H1 (cell line): ENCODE data around the gene UBAC1. TPM values are rescaled to one million over a fixed set of nuclear protein-coding genes. Genes with fewer than 3 reads are reported as not detected.

Experiments
- CTCF ChIA-PET: fragments of 300-600 bp; sonication (Branson Sonifier 250); formaldehyde crosslinking; loops from one replicate; lab custom pipeline; 2021; ENCODE audit not compliant: partially characterized antibody; lab: Charles Lee
- POLR2A ChIA-PET: fragments of 300-600 bp; sonication (Branson Sonifier 250); formaldehyde crosslinking; loops from one replicate; lab custom pipeline; 2021; ENCODE audit warnings: inconsistent platforms; ENCODE audit not compliant: partially characterized antibody; lab: Charles Lee
- DNase-seq, 2 experiments: peaks; one replicate each; pipeline versions ENCODE4 v3.0.0 to v3.0.0-alpha.2; 2010 to 2022; ENCODE audit warnings: low spot score in 2 of 2, low read depth in 1 of 2, mixed read lengths in 1 of 2
- FAIRE-seq: peaks from 2 replicates; lab custom pipeline; 2011; peaks lifted over from hg19 to GRCh38; lab: Jason Lieb, UNC
- H2AFZ ChIP-seq: 2 replicates; pipeline ENCODE4 v1.8.1; 2012; ENCODE audit warnings: low read length, inconsistent platforms
- H2AK5ac ChIP-seq: 2 replicates; pipeline ENCODE4 v1.6.1; 2013; ENCODE audit warnings: low read depth, low read length
- H2BK120ac ChIP-seq: replicated peaks from 2 replicates; pipeline ENCODE3; 2013; ENCODE audit warnings: low read depth, low read length, inconsistent platforms
- H2BK12ac ChIP-seq: 2 replicates; pipeline ENCODE4 v1.6.1; 2013; ENCODE audit warnings: low read depth, low read length
- H2BK15ac ChIP-seq: 2 replicates; pipeline ENCODE4 v1.6.1; 2013; ENCODE audit warnings: low read length
- H2BK20ac ChIP-seq: 2 replicates; pipeline ENCODE4 v1.6.1; 2013; ENCODE audit warnings: low read length
- H2BK5ac ChIP-seq: 2 replicates; pipeline ENCODE4 v1.6.1; 2013; ENCODE audit warnings: low read depth, low read length
- H3K14ac ChIP-seq: 2 replicates; pipeline ENCODE4 v1.6.1; 2013; ENCODE audit warnings: inconsistent platforms; ENCODE audit not compliant: insufficient read length
- H3K18ac ChIP-seq: 2 replicates; pipeline ENCODE4 v1.6.1; 2013; ENCODE audit warnings: low read length; ENCODE audit errors: extremely low read depth
- H3K23ac ChIP-seq: 2 replicates; pipeline ENCODE4 v1.6.1; 2013; ENCODE audit warnings: inconsistent platforms; ENCODE audit not compliant: insufficient read length
- H3K23me2 ChIP-seq: 2 replicates; pipeline ENCODE4 v1.6.1; 2013; ENCODE audit warnings: low read depth, low read length
- H3K27ac ChIP-seq: 2 replicates; pipeline ENCODE4 v1.6.1; 2011; ENCODE audit warnings: low read depth, low read length, inconsistent platforms
- H3K27me3 ChIP-seq, 4 experiments: replicated peaks in 1 of 4; 1 replicate in 1 of 4; 2 replicates in 3 of 4; pipeline versions ENCODE4 v1.6.1 to v1.8.1; 2011 to 2013; ENCODE audit warnings: low read length in 3 of 4, mild to moderate bottlenecking in 3 of 4, inconsistent platforms in 2 of 4, mixed read lengths in 2 of 4, moderate library complexity in 1 of 4; ENCODE audit not compliant: control insufficient read depth in 3 of 4, insufficient read depth in 3 of 4; ENCODE audit errors: extremely low read depth in 1 of 4
- H3K36me3 ChIP-seq, 4 experiments: 2 replicates each; pipeline versions ENCODE4 v1.6.1 to v1.8.1; 2011 to 2013; ENCODE audit warnings: mild to moderate bottlenecking in 4 of 4, low read length in 3 of 4, moderate library complexity in 2 of 4, control low read depth in 1 of 4, inconsistent platforms in 1 of 4; ENCODE audit not compliant: insufficient read depth in 4 of 4, control insufficient read depth in 2 of 4
- H3K4ac ChIP-seq: replicated peaks from 2 replicates; pipeline ENCODE3; 2013; ENCODE audit warnings: low read length, low read depth, mixed read lengths, inconsistent platforms; ENCODE audit not compliant: insufficient read length
- H3K4me1 ChIP-seq, 4 experiments: replicated peaks in 1 of 4; 1 replicate in 1 of 4; 2 replicates in 3 of 4; pipeline versions ENCODE4 v1.6.1 to v1.8.1; 2011 to 2013; ENCODE audit warnings: low read length in 3 of 4, inconsistent platforms in 2 of 4, mixed read lengths in 1 of 4; ENCODE audit not compliant: insufficient read depth in 4 of 4, control insufficient read depth in 3 of 4
- H3K4me2 ChIP-seq, 2 experiments: 2 replicates each; pipeline versions ENCODE4 v1.6.1 to v1.8.1; 2011 to 2013; ENCODE audit warnings: low read depth in 2 of 2, low read length in 2 of 2, control low read depth in 1 of 2, inconsistent platforms in 1 of 2, mild to moderate bottlenecking in 1 of 2; ENCODE audit not compliant: insufficient read depth in 1 of 2
- H3K4me3 ChIP-seq, 4 experiments: fragments of 200-600, 300-600 bp in 1 of 4; sonication (generic), shearing (Covaris generic), sonication (Bioruptor Twin) in 1 of 4; 2 replicates each; pipeline versions ENCODE4 v1.5.1 to v1.8.1; 2011 to 2016; ENCODE audit warnings: low read length in 4 of 4, low read depth in 3 of 4, control low read depth in 2 of 4, inconsistent platforms in 2 of 4, mild to moderate bottlenecking in 2 of 4, mixed read lengths in 1 of 4, moderate library complexity in 1 of 4; ENCODE audit not compliant: insufficient read depth in 2 of 4; ENCODE audit errors: extremely low read depth in 1 of 4
- H3K56ac ChIP-seq: replicated peaks from 2 replicates; pipeline ENCODE3; 2013; ENCODE audit warnings: low read depth, mild to moderate bottlenecking, mixed read lengths, low read length, inconsistent platforms; ENCODE audit not compliant: insufficient read length
- H3K79me1 ChIP-seq: 2 replicates; pipeline ENCODE4 v1.6.1; 2013; ENCODE audit warnings: low read depth, low read length, control low read depth
- H3K79me2 ChIP-seq, 2 experiments: 2 replicates each; pipeline versions ENCODE4 v1.6.1 to v1.8.1; 2012 to 2013; ENCODE audit warnings: low read length in 2 of 2, mild to moderate bottlenecking in 2 of 2, inconsistent platforms in 1 of 2; ENCODE audit not compliant: insufficient read depth in 2 of 2, control insufficient read depth in 1 of 2
- H3K9ac ChIP-seq, 4 experiments: replicated peaks in 1 of 4; 1 replicate in 1 of 4; 2 replicates in 3 of 4; pipeline versions ENCODE4 v1.6.1 to v1.8.1; 2011 to 2013; ENCODE audit warnings: low read depth in 3 of 4, low read length in 3 of 4, control low read depth in 2 of 4, mild to moderate bottlenecking in 2 of 4, moderate library complexity in 2 of 4, inconsistent platforms in 1 of 4; ENCODE audit errors: extremely low read depth in 1 of 4
- H3K9me3 ChIP-seq, 2 experiments: 2 replicates each; pipeline versions ENCODE4 v1.6.1 to v1.8.1; 2012 to 2013; ENCODE audit warnings: mild to moderate bottlenecking in 2 of 2, moderate library complexity in 2 of 2, control low read depth in 1 of 2, inconsistent platforms in 1 of 2, low read depth in 1 of 2, low read length in 1 of 2, mixed read lengths in 1 of 2; ENCODE audit not compliant: insufficient read depth in 2 of 2
- H4K20me1 ChIP-seq, 2 experiments: replicated peaks in 1 of 2; 2 replicates each; pipeline versions ENCODE3 to v1.8.1; 2011 to 2013; ENCODE audit warnings: inconsistent platforms in 2 of 2, low read length in 2 of 2, mild to moderate bottlenecking in 1 of 2; ENCODE audit not compliant: insufficient read depth in 2 of 2, control insufficient read depth in 1 of 2
- H4K5ac ChIP-seq: 2 replicates; pipeline ENCODE4 v1.6.1; 2013; ENCODE audit warnings: low read length, low read depth, mixed read lengths, inconsistent platforms; ENCODE audit not compliant: insufficient read length
- H4K8ac ChIP-seq: 2 replicates; pipeline ENCODE4 v1.8.0; 2013; ENCODE audit warnings: mild to moderate bottlenecking, moderate library complexity, low read length, inconsistent platforms; ENCODE audit not compliant: insufficient read depth; ENCODE audit errors: extremely low read depth
- H4K91ac ChIP-seq: replicated peaks from 2 replicates; pipeline ENCODE3; 2013; ENCODE audit warnings: low read length, mixed read lengths, inconsistent platforms; ENCODE audit not compliant: insufficient read length
- GABPA ChIP-seq: IDR thresholded peaks from 2 replicates; pipeline ENCODE4 v1.6.1; 2011; ENCODE audit warnings: mild to moderate bottlenecking, low read length, moderate library complexity, borderline replicate concordance; ENCODE audit not compliant: insufficient read depth
- KDM4A ChIP-seq: IDR thresholded peaks from one replicate; pipeline ENCODE4 v1.7.1; 2012; ENCODE audit warnings: low read depth, mild to moderate bottlenecking, moderate library complexity, low read length, inconsistent platforms; ENCODE audit not compliant: severe bottlenecking
- NRF1 ChIP-seq: IDR thresholded peaks from 2 replicates; pipeline ENCODE4 v1.6.1; 2011; ENCODE audit warnings: mild to moderate bottlenecking, low read depth, low read length, improper control_type of control experiment
- RAD21 ChIP-seq, 2 experiments: IDR thresholded peaks in 1 of 2; conservative IDR thresholded peaks in 1 of 2; 2 replicates each; pipeline ENCODE4 v1.6.1; 2011; ENCODE audit warnings: low read depth in 2 of 2, low read length in 2 of 2, improper control_type of control experiment in 1 of 2, inconsistent platforms in 1 of 2, mild to moderate bottlenecking in 1 of 2, moderate library complexity in 1 of 2
- RXRA ChIP-seq: IDR thresholded peaks from 2 replicates; pipeline ENCODE4 v1.6.1; 2011; ENCODE audit warnings: low read depth, mild to moderate bottlenecking, low read length, moderate library complexity; ENCODE audit not compliant: insufficient read depth
- SAP30 ChIP-seq: fragments of 300-600 bp; sonication (generic); IDR thresholded peaks from 2 replicates; pipeline ENCODE4 v1.7.1; 2012; ENCODE audit warnings: low read length, moderate library complexity, mild to moderate bottlenecking, inconsistent platforms; ENCODE audit not compliant: insufficient read depth, insufficient replicate concordance
- SIRT6 ChIP-seq: IDR thresholded peaks from one replicate; pipeline ENCODE4 v1.7.1; 2012; ENCODE audit warnings: low read length, inconsistent platforms
- WGBS, 2 experiments: shearing (Covaris generic) in 1 of 2; methylation state at CpG; one replicate each; pipeline versions ENCODE4 v1.1.6 to v1.1.7; 2013 to 2015; ENCODE audit warnings: low lambda C conversion rate in 2 of 2, mixed read lengths in 2 of 2, inconsistent platforms in 1 of 2, low coverage in 1 of 2, missing lambda C conversion rate in 1 of 2; ENCODE audit not compliant: insufficient replicate concordance in 2 of 2, insufficient coverage in 1 of 2, insufficient read length in 1 of 2; ENCODE audit errors: extremely low coverage in 1 of 2, missing lambda C conversion rate in 1 of 2; 5-methylcytosine and 5-hydroxymethylcytosine counted together
- polyA plus RNA-seq, 7 experiments: library from polyadenylated mRNA; depleted of rRNA in 3 of 7; stranded (reverse) in 5 of 7; unstranded in 2 of 7; fragments of >200 nt in 5 of 7; fragments of 200-250 nt in 2 of 7; gene quantifications; 1 replicate in 5 of 7; 2 replicates in 1 of 7; 4 replicates in 1 of 7; pipeline versions ENCODE4 v1.2.1 to v1.2.3, GENCODE V29; 2011 to 2013; ENCODE audit warnings: missing spikeins in 2 of 7, mixed read lengths in 2 of 7
- total RNA-seq: library from RNA; stranded (reverse); fragmentation: NEBNext Ultra II Directional; extraction: Animal tissue kit (Norgen Biotek cat#: 25700); gene quantifications from 2 replicates; pipeline ENCODE4 v1.2.1, GENCODE V29; 2021

Gene UBAC1
- total and polyA plus RNA-seq, 2 of the 8 experiments (the other 6 are each of a cell fraction or from before 2014, with no cell fraction given) = 59.3 to 85.2 TPM

GRCh38 chr9:135979547-135980166 is 18.5 kb upstream of the UBAC1 start:
- Histone ChIP-seq H4K20me1 (no peaks in the 10 kb centered on the region), H3K79me2 (no peaks in the 10 kb centered on the region), H3K4me2 (no peak overlapping the region), H3K23me2 (no peaks in the 10 kb centered on the region), H3K36me3 (no peaks in the 10 kb centered on the region), H4K5ac (no peak overlapping the region), H3K27me3 (no peaks in the 10 kb centered on the region), H3K79me1 (no peaks in the 10 kb centered on the region), H2BK12ac (no peak overlapping the region), H3K4me3 (no peak overlapping the region), H3K56ac (no peak overlapping the region), H4K8ac (no peak overlapping the region), H3K9ac (no peak overlapping the region), H2AK5ac (no peak overlapping the region), H3K4me1 (peaks cover 0 to 3% (median 1%) of the 10 kb centered on the region in 4 experiments; a peak in 4 of 7 replicates), H2BK120ac (no peak overlapping the region), H3K9me3 (no peaks in the 10 kb centered on the region), H3K23ac (no peak overlapping the region), H3K14ac (no peak overlapping the region), H4K91ac (no peak overlapping the region), H3K18ac (no peak overlapping the region), H3K4ac (no peak overlapping the region), H2BK5ac (no peak overlapping the region), H2AFZ (no peak overlapping the region), H2BK20ac (no peak overlapping the region), H3K27ac (no peak overlapping the region), H2BK15ac (no peak overlapping the region)
- POLR2A ChIA-PET = interaction anchor here (0.6 kb wide), 1 partner anchor 21 kb away, joined by 3 read pairs; no protein-coding TSS in a partner anchor
- CTCF ChIA-PET = interaction anchor here (0.7 to 1.2 kb wide), 3 partner anchors 13 to 99 kb away, joined by 3 read pairs; no protein-coding TSS in a partner anchor
- DNase-seq (no peak), FAIRE-seq (no peak)
- WGBS, 2 experiments = 85% methylated on average over 18 of the region's 19 CpGs; no CpG with 5 or more reads in 1 of the 2 experiments
- TF ChIP-seq KDM4A (no peak), RAD21 (IDR thresholded peaks at IDR 0.05 in 1 of 2, conservative IDR thresholded peaks at IDR 0.05 in 1 of 2; ENCODE audit: low read depth in 2 of 2, low read length in 2 of 2) (no peak), SAP30 (no peak), NRF1 (no peak), GABPA (no peak), SIRT6 (no peak), RXRA (no peak)
